B cell (primary cell): ENCODE results near the gene NFILZ.

Source experiments
- EZH2 ChIP-seq: IDR thresholded peaks from 2 replicates; pipeline ENCODE4 v1.6.1; 2012; ENCODE audit warnings: borderline replicate concordance, low read depth, mild to moderate bottlenecking, moderate library complexity, low read length; ENCODE audit not compliant: insufficient read depth, poor library complexity, severe bottlenecking
- TF ChIP-seq, protein P1 (sequence below): fragments of 200-600 bp; IDR thresholded peaks from one replicate; pipeline ENCODE4 v1.8.0; 2022; ENCODE audit warnings: antibody characterized with exemption, mild to moderate bottlenecking

- TF ChIP-seq, protein P1, sequence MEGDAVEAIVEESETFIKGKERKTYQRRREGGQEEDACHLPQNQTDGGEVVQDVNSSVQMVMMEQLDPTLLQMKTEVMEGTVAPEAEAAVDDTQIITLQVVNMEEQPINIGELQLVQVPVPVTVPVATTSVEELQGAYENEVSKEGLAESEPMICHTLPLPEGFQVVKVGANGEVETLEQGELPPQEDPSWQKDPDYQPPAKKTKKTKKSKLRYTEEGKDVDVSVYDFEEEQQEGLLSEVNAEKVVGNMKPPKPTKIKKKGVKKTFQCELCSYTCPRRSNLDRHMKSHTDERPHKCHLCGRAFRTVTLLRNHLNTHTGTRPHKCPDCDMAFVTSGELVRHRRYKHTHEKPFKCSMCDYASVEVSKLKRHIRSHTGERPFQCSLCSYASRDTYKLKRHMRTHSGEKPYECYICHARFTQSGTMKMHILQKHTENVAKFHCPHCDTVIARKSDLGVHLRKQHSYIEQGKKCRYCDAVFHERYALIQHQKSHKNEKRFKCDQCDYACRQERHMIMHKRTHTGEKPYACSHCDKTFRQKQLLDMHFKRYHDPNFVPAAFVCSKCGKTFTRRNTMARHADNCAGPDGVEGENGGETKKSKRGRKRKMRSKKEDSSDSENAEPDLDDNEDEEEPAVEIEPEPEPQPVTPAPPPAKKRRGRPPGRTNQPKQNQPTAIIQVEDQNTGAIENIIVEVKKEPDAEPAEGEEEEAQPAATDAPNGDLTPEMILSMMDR = no peak
- no peak for TF ChIP-seq EZH2
Observed at GRCh38 chr19:8648240-8648639, 17.8 kb downstream of the NFILZ start.
